SU-DHL-6 (cell line): ENCODE results near the gene BNC1.

Experiments used
- EZH2phosphoT487 ChIP-seq: fragments of 200-600 bp; sonication (generic), shearing (Covaris generic); conservative IDR thresholded peaks from 2 replicates; pipeline ENCODE4 v1.6.1; 2018; ENCODE audit warnings: mild to moderate bottlenecking, antibody characterized with exemption, low read length, moderate library complexity, mixed read lengths
- TF ChIP-seq, protein P1 (sequence below): fragments of 200-600 bp; sonication (generic); IDR thresholded peaks from one replicate; pipeline ENCODE4 v1.5.1; 2017; ENCODE audit warnings: antibody characterized with exemption, mild to moderate bottlenecking, low read length, moderate library complexity; ENCODE audit not compliant: insufficient read depth, poor library complexity, severe bottlenecking

DNA sequence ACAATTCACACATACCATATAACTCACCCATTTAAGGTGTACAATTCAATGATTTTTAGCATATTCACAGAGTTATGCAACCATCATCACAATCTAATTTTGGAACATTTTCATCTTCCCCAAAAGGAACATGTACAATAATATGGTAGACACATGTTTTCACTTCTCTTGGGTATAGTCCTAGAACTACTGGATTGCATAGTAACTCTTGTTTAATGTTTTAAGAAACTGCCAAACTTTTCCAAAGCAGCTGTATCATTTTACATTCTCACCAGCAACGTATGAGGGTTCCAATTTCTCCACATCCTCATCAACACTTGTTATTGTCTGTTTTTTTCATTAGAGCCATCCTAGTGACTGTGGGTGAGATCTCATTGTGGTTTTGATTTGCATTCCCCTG, 14.3 kb downstream of the BNC1 start:
- TF ChIP-seq, protein P1, sequence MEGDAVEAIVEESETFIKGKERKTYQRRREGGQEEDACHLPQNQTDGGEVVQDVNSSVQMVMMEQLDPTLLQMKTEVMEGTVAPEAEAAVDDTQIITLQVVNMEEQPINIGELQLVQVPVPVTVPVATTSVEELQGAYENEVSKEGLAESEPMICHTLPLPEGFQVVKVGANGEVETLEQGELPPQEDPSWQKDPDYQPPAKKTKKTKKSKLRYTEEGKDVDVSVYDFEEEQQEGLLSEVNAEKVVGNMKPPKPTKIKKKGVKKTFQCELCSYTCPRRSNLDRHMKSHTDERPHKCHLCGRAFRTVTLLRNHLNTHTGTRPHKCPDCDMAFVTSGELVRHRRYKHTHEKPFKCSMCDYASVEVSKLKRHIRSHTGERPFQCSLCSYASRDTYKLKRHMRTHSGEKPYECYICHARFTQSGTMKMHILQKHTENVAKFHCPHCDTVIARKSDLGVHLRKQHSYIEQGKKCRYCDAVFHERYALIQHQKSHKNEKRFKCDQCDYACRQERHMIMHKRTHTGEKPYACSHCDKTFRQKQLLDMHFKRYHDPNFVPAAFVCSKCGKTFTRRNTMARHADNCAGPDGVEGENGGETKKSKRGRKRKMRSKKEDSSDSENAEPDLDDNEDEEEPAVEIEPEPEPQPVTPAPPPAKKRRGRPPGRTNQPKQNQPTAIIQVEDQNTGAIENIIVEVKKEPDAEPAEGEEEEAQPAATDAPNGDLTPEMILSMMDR = no peak
- TF ChIP-seq EZH2phosphoT487 = no peak
